Measurements from ENCODE around the gene SLC35E1.

Gene SLC35E1

GRCh38 chr19:16527334-16527935 lies 44.8 kb downstream of the SLC35E1 start:
- no peak overlapping the region for H3K4me3 ChIP-seq (ENCODE audit: low read length)
- no peak for TF ChIP-seq CTCF (conservative IDR thresholded peaks at IDR 0.05; ENCODE audit: low read length)
- DNase-seq (ENCODE audit: low read depth) = no peak

GRCh38 chr19:16525751-16526481 lies 46.3 kb downstream of the SLC35E1 start:
- no peak for TF ChIP-seq CTCF (conservative IDR thresholded peaks at IDR 0.05; ENCODE audit: low read length)
- DNase-seq (ENCODE audit: low read depth) = no peak
- H3K4me3 ChIP-seq (ENCODE audit: low read length) = no peak overlapping the region

GRCh38 chr19:16524991-16525734 lies 47.1 kb downstream of the SLC35E1 start:
- H3K4me3 ChIP-seq (ENCODE audit: low read length) = no peak overlapping the region
- TF ChIP-seq CTCF (conservative IDR thresholded peaks at IDR 0.05; ENCODE audit: low read length) = no peak
- DNase-seq (ENCODE audit: low read depth) = no peak

- no peak for DNase-seq (ENCODE audit: low read depth)
- TF ChIP-seq CTCF (conservative IDR thresholded peaks at IDR 0.05; ENCODE audit: low read length) = no peak
- H3K4me3 ChIP-seq (ENCODE audit: low read length) = no peak overlapping the region
These were observed 49.4 kb downstream of the SLC35E1 start for GRCh38 chr19:16522559-16523377.

GRCh38 chr19:16521715-16522289 lies 50.4 kb downstream of the SLC35E1 start:
- TF ChIP-seq CTCF (conservative IDR thresholded peaks at IDR 0.05; ENCODE audit: low read length) = no peak
- H3K4me3 ChIP-seq (ENCODE audit: low read length) = no peak overlapping the region
- no peak for DNase-seq (ENCODE audit: low read depth)

GRCh38 chr19:16520986-16521624 lies 51.1 kb downstream of the SLC35E1 start:
- no peak overlapping the region for H3K4me3 ChIP-seq (ENCODE audit: low read length)
- DNase-seq (ENCODE audit: low read depth) = no peak
- TF ChIP-seq CTCF (conservative IDR thresholded peaks at IDR 0.05; ENCODE audit: low read length) = no peak

All from AG10803 (cell line).